HCT116 (cell line): ENCODE data around the gene HMGN3. TPM values are rescaled to one million over a fixed set of nuclear protein-coding genes. Genes with fewer than 3 reads are reported as not detected.

Source experiments
- ATAC-seq: fragments of 200-7000 bp; cut with Tn5 transposase; 2 replicates; pipeline ENCODE4 v1.9.1; 2020; ENCODE audit warnings: mild to moderate bottlenecking, moderate library complexity
- BruUV-seq: library from RNA; stranded (reverse); fragments of 400-500 nt; replicated peaks from 2 replicates; lab custom pipeline; 2021; lab: Mats Ljungman, UMichigan
- CTCF ChIA-PET: fragments of 300-600 bp; sonication (Branson Sonifier 250); formaldehyde crosslinking; loops from one replicate; lab custom pipeline; 2021; ENCODE audit warnings: antibody characterized with exemption; lab: Charles Lee
- POLR2A ChIA-PET: fragments of 300-600, 350-600 bp; sonication (Branson Sonifier 250); formaldehyde crosslinking; loops from one replicate; lab custom pipeline; 2021; ENCODE audit warnings: antibody characterized with exemption; lab: Charles Lee
- RAD21 ChIA-PET, 2 experiments: fragments of 300-600 bp; sonication (Branson Sonifier 250); formaldehyde crosslinking; loops; one replicate each; lab custom pipeline; 2023; ENCODE audit warnings: low total read pairs in 2 of 2; ENCODE audit not compliant: uncharacterized antibody in 2 of 2, unreplicated experiment in 2 of 2, low non-redundant PET in 1 of 2; lab: Charles Lee
- DNase-seq: peaks from one replicate; pipeline ENCODE4 v3.0.0-alpha.2; 2010; ENCODE audit warnings: low read depth, low spot score
- H2AFZ ChIP-seq: fragments of 200-600 bp; shearing (Covaris generic), sonication (generic); 2 replicates; pipeline ENCODE4 v1.6.1; 2017; ENCODE audit warnings: low read depth, mixed run types, mixed read lengths, antibody characterized with exemption, low read length; ENCODE audit not compliant: poor library complexity, severe bottlenecking
- H3K27ac ChIP-seq: 2 replicates; pipeline ENCODE4 v1.5.1; 2012; ENCODE audit warnings: low read depth, low read length
- H3K27me3 ChIP-seq: fragments of 200-600 bp; sonication (generic); 2 replicates; pipeline ENCODE4 v1.6.1; 2016; ENCODE audit warnings: mixed run types, low read length, mixed read lengths; ENCODE audit not compliant: insufficient read depth
- H3K36me3 ChIP-seq, 2 experiments: fragments of 200-500 bp in 1 of 2; fragments of 200-600 bp in 1 of 2; sonication (Bioruptor generic) in 1 of 2; sonication (generic) in 1 of 2; 2 replicates each; pipeline versions ENCODE4 v1.5.1 to v1.6.1; 2014 to 2016; ENCODE audit warnings: low read length in 2 of 2, inconsistent platforms in 1 of 2, mixed read lengths in 1 of 2, mixed run types in 1 of 2; ENCODE audit not compliant: insufficient read depth in 2 of 2, control insufficient read depth in 1 of 2
- H3K4me1 ChIP-seq, 2 experiments: fragments of 200-600 bp in 1 of 2; sonication (generic) in 1 of 2; 2 replicates each; pipeline versions ENCODE4 v1.5.1 to v1.6.1; 2012 to 2017; ENCODE audit warnings: low read length in 2 of 2, inconsistent platforms in 1 of 2, mild to moderate bottlenecking in 1 of 2, mixed read lengths in 1 of 2, mixed run types in 1 of 2, moderate library complexity in 1 of 2; ENCODE audit not compliant: insufficient read depth in 2 of 2, control insufficient read depth in 1 of 2
- H3K4me2 ChIP-seq: fragments of 200-600 bp; sonication (generic); 2 replicates; pipeline ENCODE4 v1.6.1; 2017; ENCODE audit warnings: mixed run types, low read length, mixed read lengths
- H3K4me3 ChIP-seq, 2 experiments: fragments of 200-600 bp in 1 of 2; sonication (generic) in 1 of 2; replicated peaks in 1 of 2; 2 replicates each; pipeline ENCODE4 v1.5.1; 2011 to 2016; ENCODE audit warnings: low read length in 2 of 2, control low read depth in 1 of 2, low read depth in 1 of 2, mild to moderate bottlenecking in 1 of 2, mixed read lengths in 1 of 2, mixed run types in 1 of 2
- H3K79me2 ChIP-seq: fragments of 200-600 bp; sonication (generic); 2 replicates; pipeline ENCODE4 v1.6.1; 2017; ENCODE audit warnings: mild to moderate bottlenecking, mixed run types, low read length, moderate library complexity, mixed read lengths; ENCODE audit not compliant: insufficient read depth
- H3K9ac ChIP-seq: fragments of 200-600 bp; sonication (generic); 2 replicates; pipeline ENCODE4 v1.6.1; 2016; ENCODE audit warnings: low read length, mixed read lengths
- H3K9me2 ChIP-seq: fragments of 200-600 bp; sonication (generic), shearing (Covaris generic); 2 replicates; pipeline ENCODE4 v1.6.1; 2017; ENCODE audit warnings: mixed run types, mild to moderate bottlenecking, moderate library complexity; ENCODE audit not compliant: insufficient read depth
- H3K9me3 ChIP-seq, 2 experiments: fragments of 200-500 bp in 1 of 2; fragments of 200-600 bp in 1 of 2; sonication (Bioruptor generic) in 1 of 2; sonication (generic) in 1 of 2; 2 replicates each; pipeline ENCODE4 v1.6.1; 2014 to 2017; ENCODE audit warnings: low read length in 2 of 2, mixed read lengths in 2 of 2, inconsistent platforms in 1 of 2, low read depth in 1 of 2, mild to moderate bottlenecking in 1 of 2, mixed run types in 1 of 2, moderate library complexity in 1 of 2; ENCODE audit not compliant: control insufficient read depth in 1 of 2, insufficient read depth in 1 of 2
- H4K20me1 ChIP-seq: fragments of 200-600 bp; sonication (generic), shearing (Covaris generic); 2 replicates; pipeline ENCODE4 v1.6.1; 2017; ENCODE audit warnings: mixed run types, mild to moderate bottlenecking, moderate library complexity; ENCODE audit not compliant: insufficient read depth
- CBX3 ChIP-seq: IDR thresholded peaks from 2 replicates; pipeline ENCODE4 v1.6.1; 2012; ENCODE audit warnings: low read depth
- EGR1 ChIP-seq: IDR thresholded peaks from 2 replicates; pipeline ENCODE4 v1.6.1; 2012; ENCODE audit warnings: low read depth
- ELF1 ChIP-seq: IDR thresholded peaks from 2 replicates; pipeline ENCODE4 v1.6.1; 2012; ENCODE audit warnings: low read depth, borderline replicate concordance
- EZH2 ChIP-seq: fragments of 200-600 bp; sonication (generic); IDR thresholded peaks from 2 replicates; pipeline ENCODE4 v1.6.1; 2017; ENCODE audit warnings: antibody characterized with exemption, mixed run types
- MAX ChIP-seq: IDR thresholded peaks from 2 replicates; pipeline ENCODE4 v1.6.1; 2012
- POLR2AphosphoS5 ChIP-seq: IDR thresholded peaks from 2 replicates; pipeline ENCODE4 v1.6.1; 2011; ENCODE audit warnings: mild to moderate bottlenecking, low read depth, low read length, moderate library complexity
- REST ChIP-seq: IDR thresholded peaks from 2 replicates; pipeline ENCODE4 v1.6.1; 2012; ENCODE audit warnings: low read depth
- SP1 ChIP-seq: IDR thresholded peaks from 2 replicates; pipeline ENCODE4 v1.6.1; 2012; ENCODE audit warnings: low read depth
- TCF7L2 ChIP-seq: IDR thresholded peaks from 2 replicates; pipeline ENCODE4 v1.7.0; 2011; ENCODE audit warnings: borderline replicate concordance, inconsistent platforms; ENCODE audit not compliant: insufficient read depth, insufficient read length; ENCODE audit errors: extremely low read depth
- YY1 ChIP-seq: IDR thresholded peaks from 2 replicates; pipeline ENCODE4 v1.6.1; 2011; ENCODE audit warnings: low read length, low read depth, moderate library complexity, mild to moderate bottlenecking; ENCODE audit not compliant: insufficient replicate concordance; ENCODE audit errors: extremely low read depth
- ZFX ChIP-seq: fragments of 450-650 bp; IDR thresholded peaks from 2 replicates; pipeline ENCODE4 v1.6.1; 2017
- ZNF274 ChIP-seq: fragments of 200-500 bp; sonication (Bioruptor generic); IDR thresholded peaks from 2 replicates; pipeline ENCODE4 v1.6.1; 2014; ENCODE audit warnings: mild to moderate bottlenecking, low read depth, low read length, inconsistent platforms
- intact Hi-C: fragments of 100-400 bp; cut with micrococcal nuclease; formaldehyde crosslinking; loops from 2 replicates; pipeline ENCODE4 v1.10.0; 2022
- total RNA-seq: library from RNA; stranded (reverse); gene quantifications from one replicate; pipeline ENCODE4 v1.2.1, GENCODE V29; 2021; ENCODE audit not compliant: unreplicated experiment

Gene HMGN3
- total RNA-seq, 1 experiment from 2014 or later, result 60.5 TPM

GRCh38 chr6:79239536-79240168 lies 5.2 kb upstream of the HMGN3 start:
- H3K27me3 ChIP-seq, result no peaks in the 10 kb centered on the region
- no peak for DNase-seq
- H3K79me2 ChIP-seq, result no peaks in the 10 kb centered on the region
- intact Hi-C loops, result loop anchor here (10.0 kb wide), 1 partner anchor 625 kb away; no protein-coding TSS in a partner anchor
- H4K20me1 ChIP-seq, result no peaks in the 10 kb centered on the region
- CTCF ChIA-PET, result interaction anchor here (1.4 kb wide), 1 partner anchor 11 kb away, joined by 7 read pairs; no protein-coding TSS in a partner anchor
- TF ChIP-seq MAX (no peak), CBX3 (no peak), ELF1 (no peak), ZNF274 (no peak), POLR2AphosphoS5 (no peak), TCF7L2 (no peak), EZH2 (no peak), YY1 (no peak), ZFX (no peak), SP1 (no peak), EGR1 (no peak), REST (no peak)
- H3K4me2 ChIP-seq, result no peak overlapping the region
- no peaks in the 10 kb centered on the region for H3K36me3 ChIP-seq
- no peak overlapping the region for H3K9ac ChIP-seq
- H3K4me3 ChIP-seq, result no peak overlapping the region
- H2AFZ ChIP-seq, result no peak overlapping the region
- no peaks in the 10 kb centered on the region for H3K9me2 ChIP-seq
- RAD21 ChIA-PET, result no interaction called here
- BruUV-seq, result no TSS peak
- H3K9me3 ChIP-seq, result no peaks in the 10 kb centered on the region
- POLR2A ChIA-PET, result no interaction called here
- H3K27ac ChIP-seq, result no peak overlapping the region
- H3K4me1 ChIP-seq, result peaks cover 4 to 16% of the 10 kb centered on the region in 2 experiments; a peak in 2 of 4 replicates
- no peak for ATAC-seq
